ENCODE data around the gene TBC1D8. TPM values are rescaled to one million over a fixed set of nuclear protein-coding genes. Genes with fewer than 3 reads are reported as not detected.

Gene TBC1D8
- total RNA-seq, 2 experiments from 2014 or later = 1.0 to 1.8 TPM

- peaks cover 8% of the 10 kb centered on the region for H3K4me1 Mint-ChIP-seq (ENCODE audit: low read depth)
- peaks cover 4% of the 10 kb centered on the region for H3K36me3 Mint-ChIP-seq (ENCODE audit: low read depth)
- H3K27me3 Mint-ChIP-seq = no peaks in the 10 kb centered on the region
- Histone ChIP-seq H3K36me3 (ENCODE audit: insufficient read depth, low read length) (no peaks in the 10 kb centered on the region), H3K9me3 (ENCODE audit: control insufficient read depth in 1 of 2, insufficient read depth in 1 of 2, low read length in 2 of 2) (peaks cover 0 to 4% of the 10 kb centered on the region in 2 experiments), H3K4me3 (ENCODE audit: low read length) (no peak overlapping the region), H3K4me1 (ENCODE audit: insufficient read depth, low read length) (peaks cover 8% of the 10 kb centered on the region), H3K27me3 (ENCODE audit: control insufficient read depth in 1 of 2, insufficient read depth in 2 of 2, low read length in 2 of 2) (no peaks in the 10 kb centered on the region), H3K27ac (ENCODE audit: low read depth in 1 of 2, low read length in 2 of 2) (no peak overlapping the region)
- intact Hi-C loops (cut with DNase I, micrococcal nuclease) = no loop called here
- no peaks in the 10 kb centered on the region for H3K9me3 Mint-ChIP-seq
- no peak for TF ChIP-seq CTCF (IDR thresholded peaks at IDR 0.05)
- no peak overlapping the region for H3K27ac Mint-ChIP-seq
- no peak overlapping the region for H3K4me3 Mint-ChIP-seq
- ATAC-seq (ENCODE audit: poor library complexity) = no peak
- POLR2A ChIA-PET = no interaction called here
- CTCF ChIA-PET = no interaction called here
- DNase-seq = no peak
Observed at GRCh38 chr2:100967716-100968115, 183.5 kb downstream of the TBC1D8 start.

- Histone ChIP-seq H3K27me3 (ENCODE audit: control insufficient read depth in 1 of 2, insufficient read depth in 2 of 2, low read length in 2 of 2) (no peaks in the 10 kb centered on the region), H3K9me3 (ENCODE audit: control insufficient read depth in 1 of 2, insufficient read depth in 1 of 2, low read length in 2 of 2) (peaks cover 0 to 4% of the 10 kb centered on the region in 2 experiments), H3K4me3 (ENCODE audit: low read length) (no peak overlapping the region), H3K27ac (ENCODE audit: low read depth in 1 of 2, low read length in 2 of 2) (no peak overlapping the region), H3K4me1 (ENCODE audit: insufficient read depth, low read length) (peaks cover 8% of the 10 kb centered on the region), H3K36me3 (ENCODE audit: insufficient read depth, low read length) (no peaks in the 10 kb centered on the region)
- Mint-ChIP-seq H3K27me3 (no peaks in the 10 kb centered on the region), H3K4me1 (ENCODE audit: low read depth) (peaks cover 8% of the 10 kb centered on the region), H3K27ac (no peak overlapping the region), H3K9me3 (no peaks in the 10 kb centered on the region), H3K4me3 (no peak overlapping the region), H3K36me3 (ENCODE audit: low read depth) (no peaks in the 10 kb centered on the region)
- CTCF ChIA-PET = interaction anchor here (1.2 kb wide), 1 partner anchor 23 kb away, joined by 3 read pairs; no protein-coding TSS in a partner anchor
- POLR2A ChIA-PET = no interaction called here
- ATAC-seq (ENCODE audit: poor library complexity) (no peak), DNase-seq (no peak)
- intact Hi-C loops (cut with DNase I, micrococcal nuclease) = no loop called here
- TF ChIP-seq CTCF (IDR thresholded peaks at IDR 0.05) = no peak
Observed at GRCh38 chr2:100965596-100965995, 185.6 kb downstream of the TBC1D8 start.

GRCh38 chr2:100964681-100965169, 186.5 kb downstream of the TBC1D8 start:
- H3K4me1 Mint-ChIP-seq (ENCODE audit: low read depth) = peaks cover 8% of the 10 kb centered on the region
- no peak for DNase-seq
- Histone ChIP-seq H3K4me1 (ENCODE audit: insufficient read depth, low read length) (peaks cover 8% of the 10 kb centered on the region), H3K27me3 (ENCODE audit: control insufficient read depth in 1 of 2, insufficient read depth in 2 of 2, low read length in 2 of 2) (no peaks in the 10 kb centered on the region), H3K36me3 (ENCODE audit: insufficient read depth, low read length) (no peaks in the 10 kb centered on the region), H3K27ac (ENCODE audit: low read depth in 1 of 2, low read length in 2 of 2) (no peak overlapping the region), H3K4me3 (ENCODE audit: low read length) (no peak overlapping the region), H3K9me3 (ENCODE audit: control insufficient read depth in 1 of 2, insufficient read depth in 1 of 2, low read length in 2 of 2) (no peaks in the 10 kb centered on the region)
- ATAC-seq (ENCODE audit: poor library complexity) = no peak
- H3K9me3 Mint-ChIP-seq = no peaks in the 10 kb centered on the region
- ChIA-PET CTCF (no interaction called here), POLR2A (no interaction called here)
- no peak overlapping the region for H3K27ac Mint-ChIP-seq
- H3K36me3 Mint-ChIP-seq (ENCODE audit: low read depth) = no peaks in the 10 kb centered on the region
- H3K4me3 Mint-ChIP-seq = no peak overlapping the region
- no peak for TF ChIP-seq CTCF (IDR thresholded peaks at IDR 0.05)
- intact Hi-C loops (cut with DNase I, micrococcal nuclease) = no loop called here
- H3K27me3 Mint-ChIP-seq = no peaks in the 10 kb centered on the region
